ENCODE data around the gene LARP1.

- no peak for TF ChIP-seq CTCF (IDR thresholded peaks at IDR 0.05)
- no peak for TF ChIP-seq POLR2A (IDR thresholded peaks at IDR 0.05)
These were observed 21.0 kb downstream of the LARP1 start for GRCh38 chr5:154776167-154776566.

Data from right lobe of liver (tissue), 4 donors.